Neural progenitor cell (in vitro differentiated cells): Measurements from ENCODE around the gene DHFR2.

Experiments used
- CTCF ChIP-seq: fragments of 200-600 bp; sonication (generic); IDR thresholded peaks from 2 replicates; pipeline ENCODE4 v1.5.1; 2017; ENCODE audit warnings: antibody characterized with exemption, mild to moderate bottlenecking
- EZH2 ChIP-seq: fragments of 200-600 bp; sonication (generic); IDR thresholded peaks from 2 replicates; pipeline ENCODE4 v1.6.1; 2017; ENCODE audit warnings: antibody characterized with exemption, mild to moderate bottlenecking, moderate library complexity
- EZH2phosphoT487 ChIP-seq: fragments of 200-600 bp; sonication (generic); IDR thresholded peaks from 2 replicates; pipeline ENCODE4 v1.6.1; 2017; ENCODE audit warnings: antibody characterized with exemption

DNA sequence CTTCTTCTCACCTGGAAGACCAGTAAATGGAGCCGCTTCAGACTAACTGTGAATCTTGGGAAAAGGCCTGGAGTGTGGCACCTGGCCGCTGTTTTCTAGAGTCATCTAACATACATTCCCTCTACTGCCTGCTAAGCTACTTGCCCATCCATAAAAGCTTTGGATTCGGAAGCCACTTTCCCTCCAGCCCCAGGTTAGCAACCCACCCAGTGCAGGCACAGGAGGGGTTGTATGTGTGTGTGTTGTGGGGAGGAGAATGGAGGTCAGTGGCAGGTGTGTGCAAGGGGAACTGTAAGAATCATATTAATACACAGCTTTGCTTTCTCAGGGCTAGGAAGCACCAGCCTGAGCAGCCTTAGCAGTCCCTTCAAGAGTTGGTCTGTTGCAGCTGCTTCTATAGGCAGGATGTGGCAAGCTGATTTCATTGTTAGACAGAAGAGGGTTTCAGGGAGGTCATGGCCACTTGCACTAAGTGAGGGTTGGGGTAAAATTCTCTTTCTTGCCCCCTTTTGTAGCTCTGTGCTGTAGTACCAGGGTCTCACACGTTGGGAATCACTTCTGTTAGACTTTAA lies 9.1 kb upstream of the DHFR2 start:
- TF ChIP-seq CTCF (no peak), EZH2phosphoT487 (no peak), EZH2 (no peak)
